GM12891 (cell line): ENCODE data around the gene NPPC.
"Not testable (repeated sequence)": the region's sequence is repeated elsewhere in the genome, so short reads cannot be mapped to it uniquely, and the experiment has no call there.

Experiments
- POLR2A ChIP-seq: IDR thresholded peaks from 2 replicates; pipeline ENCODE4 v1.6.1; 2011; ENCODE audit warnings: low read depth, low read length, control low read depth
- POLR2AphosphoS5 ChIP-seq: IDR thresholded peaks from 2 replicates; pipeline ENCODE4 v1.6.1; 2011; ENCODE audit warnings: low read depth, low read length, control low read depth
- POU2F2 ChIP-seq: IDR thresholded peaks from 2 replicates; pipeline ENCODE4 v1.6.1; 2011; ENCODE audit warnings: low read depth, mild to moderate bottlenecking, control low read depth, low read length, moderate library complexity
- SPI1 ChIP-seq: IDR thresholded peaks from 2 replicates; pipeline ENCODE4 v1.6.1; 2011; ENCODE audit warnings: low read depth, low read length, control low read depth
- TAF1 ChIP-seq: IDR thresholded peaks from 2 replicates; pipeline ENCODE4 v1.6.1; 2011; ENCODE audit warnings: low read depth, low read length, control low read depth

DNA sequence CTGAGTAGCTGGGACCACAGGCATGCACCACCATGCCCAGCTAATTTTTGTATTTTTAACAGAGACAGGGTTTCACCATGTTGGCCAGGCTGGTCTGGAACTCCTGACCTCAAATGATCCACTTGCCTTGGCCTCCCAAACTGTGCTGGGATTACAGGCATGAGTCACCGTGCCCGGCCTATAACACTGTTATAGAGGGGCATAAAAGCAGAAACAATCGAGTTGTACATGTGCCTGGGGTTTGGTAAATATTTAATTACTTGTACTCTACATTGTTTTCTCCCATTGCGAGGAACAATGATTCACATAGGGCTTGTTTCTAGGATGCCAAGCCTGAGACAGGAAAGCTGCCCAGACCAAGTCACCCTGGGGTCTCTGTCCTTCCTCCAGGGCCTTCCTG, 45.8 kb downstream of the NPPC start:
- not testable (repeated sequence) for TF ChIP-seq POLR2AphosphoS5, POLR2A, TAF1, SPI1, POU2F2
